ENCODE data around the gene GHRH.

- TF ChIP-seq FOXK2 (IDR thresholded peaks at IDR 0.05): no peak
- TF ChIP-seq, protein P1, sequence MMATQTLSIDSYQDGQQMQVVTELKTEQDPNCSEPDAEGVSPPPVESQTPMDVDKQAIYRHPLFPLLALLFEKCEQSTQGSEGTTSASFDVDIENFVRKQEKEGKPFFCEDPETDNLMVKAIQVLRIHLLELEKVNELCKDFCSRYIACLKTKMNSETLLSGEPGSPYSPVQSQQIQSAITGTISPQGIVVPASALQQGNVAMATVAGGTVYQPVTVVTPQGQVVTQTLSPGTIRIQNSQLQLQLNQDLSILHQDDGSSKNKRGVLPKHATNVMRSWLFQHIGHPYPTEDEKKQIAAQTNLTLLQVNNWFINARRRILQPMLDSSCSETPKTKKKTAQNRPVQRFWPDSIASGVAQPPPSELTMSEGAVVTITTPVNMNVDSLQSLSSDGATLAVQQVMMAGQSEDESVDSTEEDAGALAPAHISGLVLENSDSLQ (IDR thresholded peaks at IDR 0.05): no peak
- TF ChIP-seq L3MBTL2 (conservative IDR thresholded peaks at IDR 0.05): no peak
- no peak for TF ChIP-seq BHLHE40 (IDR thresholded peaks at IDR 0.05; ENCODE audit: borderline replicate concordance)
- no peak for TF ChIP-seq NFRKB (IDR thresholded peaks at IDR 0.05)
- no peak for TF ChIP-seq SP1 (IDR thresholded peaks at IDR 0.05)
- no peak for TF ChIP-seq HDGF (IDR thresholded peaks at IDR 0.05; ENCODE audit: borderline replicate concordance)
- TF ChIP-seq ZNF384 (IDR thresholded peaks at IDR 0.05): no peak
- TF ChIP-seq ARNT (IDR thresholded peaks at IDR 0.05): no peak
These were observed 32.8 kb upstream of the GHRH start for GRCh38 chr20:37294262-37294981.

Measured in HEK293T (cell line).